ENCODE results near the gene R3HCC1L. TPM values are rescaled to one million over a fixed set of nuclear protein-coding genes. Genes with fewer than 3 reads are reported as not detected.

R3HCC1L gene
- total and polyA plus RNA-seq, 10 of the 15 experiments (the other 5 are each of a cell fraction or from before 2014, with no cell fraction given): 11.3 to 20.3 (median 15.3) TPM

GRCh38 chr10:98248018-98248417, 113.6 kb downstream of the R3HCC1L start:
- 72% methylated on average over 4 of the region's 4 CpGs for WGBS (ENCODE audit: insufficient coverage, insufficient replicate concordance, low lambda C conversion rate, missing lambda C conversion rate)
- ChIA-PET RAD21 (ENCODE audit: unreplicated experiment) (no interaction called here), POLR2A (no interaction called here), CTCF (interaction anchor here (0.7 to 1.8 kb wide), 2 partner anchors 78 to 337 kb away, joined by 3 to 4 read pairs; no protein-coding TSS in a partner anchor), SMC1A (ENCODE audit: uncharacterized antibody, unreplicated experiment) (no interaction called here)
- DNase-seq (ENCODE audit: low read depth, low spot score) (no peak), FAIRE-seq (no peak), ATAC-seq (no peak)
- no peak overlapping the region for H3K4me2 ChIP-seq (ENCODE audit: control insufficient read depth, insufficient read depth)
- no peaks in the 10 kb centered on the region for H3K4me1 ChIP-seq (ENCODE audit: control insufficient read depth, insufficient read depth, low read length)
- H3K4me3 ChIP-seq: no peak overlapping the region
- no peak overlapping the region for H2AFZ ChIP-seq (ENCODE audit: control insufficient read depth, low read depth, low read length)
- no peak overlapping the region for H3K27ac ChIP-seq (ENCODE audit: control insufficient read depth, insufficient read depth)
- no peaks in the 10 kb centered on the region; the same call in 1 of the 2 replicates for H4K20me1 ChIP-seq (ENCODE audit: control insufficient read depth, insufficient read depth)
- intact Hi-C loops (cut with micrococcal nuclease; ENCODE audit: unreplicated experiment) (no loop called here), in situ Hi-C loops (cut with MboI) (no loop called here)
- no peaks in the 10 kb centered on the region for H3K79me2 ChIP-seq (ENCODE audit: control insufficient read depth, insufficient read depth, low read length)
- no peaks in the 10 kb centered on the region for H3K27me3 ChIP-seq (replicated peaks in 1 of 2; ENCODE audit: control insufficient read depth in 2 of 2, insufficient read depth in 2 of 2, low read length in 1 of 2)
- no peak for TF ChIP-seq ESRRA (IDR thresholded peaks at IDR 0.05; ENCODE audit: low read length)
- TF ChIP-seq, protein P1, sequence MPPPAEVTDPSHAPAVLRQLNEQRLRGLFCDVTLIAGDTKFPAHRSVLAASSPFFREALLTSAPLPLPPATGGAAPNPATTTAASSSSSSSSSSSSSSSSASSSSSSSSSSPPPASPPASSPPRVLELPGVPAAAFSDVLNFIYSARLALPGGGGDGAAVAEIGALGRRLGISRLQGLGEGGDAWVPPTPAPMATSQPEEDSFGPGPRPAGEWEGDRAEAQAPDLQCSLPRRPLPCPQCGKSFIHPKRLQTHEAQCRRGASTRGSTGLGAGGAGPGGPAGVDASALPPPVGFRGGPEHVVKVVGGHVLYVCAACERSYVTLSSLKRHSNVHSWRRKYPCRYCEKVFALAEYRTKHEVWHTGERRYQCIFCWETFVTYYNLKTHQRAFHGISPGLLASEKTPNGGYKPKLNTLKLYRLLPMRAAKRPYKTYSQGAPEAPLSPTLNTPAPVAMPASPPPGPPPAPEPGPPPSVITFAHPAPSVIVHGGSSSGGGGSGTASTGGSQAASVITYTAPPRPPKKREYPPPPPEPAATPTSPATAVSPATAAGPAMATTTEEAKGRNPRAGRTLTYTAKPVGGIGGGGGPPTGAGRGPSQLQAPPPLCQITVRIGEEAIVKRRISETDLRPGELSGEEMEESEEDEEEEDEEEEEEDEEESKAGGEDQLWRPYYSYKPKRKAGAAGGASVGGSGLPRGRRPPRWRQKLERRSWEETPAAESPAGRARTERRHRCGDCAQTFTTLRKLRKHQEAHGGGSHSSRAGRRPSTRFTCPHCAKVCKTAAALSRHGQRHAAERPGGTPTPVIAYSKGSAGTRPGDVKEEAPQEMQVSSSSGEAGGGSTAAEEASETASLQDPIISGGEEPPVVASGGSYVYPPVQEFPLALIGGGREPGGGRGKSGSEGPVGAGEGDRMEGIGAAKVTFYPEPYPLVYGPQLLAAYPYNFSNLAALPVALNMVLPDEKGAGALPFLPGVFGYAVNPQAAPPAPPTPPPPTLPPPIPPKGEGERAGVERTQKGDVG (CRISPR knock-in tag; IDR thresholded peaks at IDR 0.05): no peak
- TF ChIP-seq HDAC6 (IDR thresholded peaks at IDR 0.05; ENCODE audit: unreplicated experiment): no peak
- no peak for TF ChIP-seq SIX5 (IDR thresholded peaks at IDR 0.05; ENCODE audit: low read depth, low read length, severe bottlenecking)
- TF ChIP-seq SREBF2 (IDR thresholded peaks at IDR 0.05; ENCODE audit: low read length): no peak
- no peak for TF ChIP-seq CBFB (IDR thresholded peaks at IDR 0.05; ENCODE audit: low read depth)
- TF ChIP-seq, protein P2, sequence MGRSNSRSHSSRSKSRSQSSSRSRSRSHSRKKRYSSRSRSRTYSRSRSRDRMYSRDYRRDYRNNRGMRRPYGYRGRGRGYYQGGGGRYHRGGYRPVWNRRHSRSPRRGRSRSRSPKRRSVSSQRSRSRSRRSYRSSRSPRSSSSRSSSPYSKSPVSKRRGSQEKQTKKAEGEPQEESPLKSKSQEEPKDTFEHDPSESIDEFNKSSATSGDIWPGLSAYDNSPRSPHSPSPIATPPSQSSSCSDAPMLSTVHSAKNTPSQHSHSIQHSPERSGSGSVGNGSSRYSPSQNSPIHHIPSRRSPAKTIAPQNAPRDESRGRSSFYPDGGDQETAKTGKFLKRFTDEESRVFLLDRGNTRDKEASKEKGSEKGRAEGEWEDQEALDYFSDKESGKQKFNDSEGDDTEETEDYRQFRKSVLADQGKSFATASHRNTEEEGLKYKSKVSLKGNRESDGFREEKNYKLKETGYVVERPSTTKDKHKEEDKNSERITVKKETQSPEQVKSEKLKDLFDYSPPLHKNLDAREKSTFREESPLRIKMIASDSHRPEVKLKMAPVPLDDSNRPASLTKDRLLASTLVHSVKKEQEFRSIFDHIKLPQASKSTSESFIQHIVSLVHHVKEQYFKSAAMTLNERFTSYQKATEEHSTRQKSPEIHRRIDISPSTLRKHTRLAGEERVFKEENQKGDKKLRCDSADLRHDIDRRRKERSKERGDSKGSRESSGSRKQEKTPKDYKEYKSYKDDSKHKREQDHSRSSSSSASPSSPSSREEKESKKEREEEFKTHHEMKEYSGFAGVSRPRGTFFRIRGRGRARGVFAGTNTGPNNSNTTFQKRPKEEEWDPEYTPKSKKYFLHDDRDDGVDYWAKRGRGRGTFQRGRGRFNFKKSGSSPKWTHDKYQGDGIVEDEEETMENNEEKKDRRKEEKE (IDR thresholded peaks at IDR 0.05): no peak
- H3K9ac ChIP-seq (ENCODE audit: control insufficient read depth, insufficient read depth, low read length): no peak overlapping the region
- peaks cover 3 to 22% of the 10 kb centered on the region in 2 experiments for H3K36me3 ChIP-seq (ENCODE audit: control insufficient read depth in 2 of 2, insufficient read depth in 2 of 2, low read length in 1 of 2)
- BruUV-seq (replicated peaks): no TSS peak
- no peaks in the 10 kb centered on the region for H3K9me3 ChIP-seq (replicated peaks; ENCODE audit: control insufficient read depth, insufficient read depth, low read length)
